ENCODE results near the gene SPNS2.

DNA sequence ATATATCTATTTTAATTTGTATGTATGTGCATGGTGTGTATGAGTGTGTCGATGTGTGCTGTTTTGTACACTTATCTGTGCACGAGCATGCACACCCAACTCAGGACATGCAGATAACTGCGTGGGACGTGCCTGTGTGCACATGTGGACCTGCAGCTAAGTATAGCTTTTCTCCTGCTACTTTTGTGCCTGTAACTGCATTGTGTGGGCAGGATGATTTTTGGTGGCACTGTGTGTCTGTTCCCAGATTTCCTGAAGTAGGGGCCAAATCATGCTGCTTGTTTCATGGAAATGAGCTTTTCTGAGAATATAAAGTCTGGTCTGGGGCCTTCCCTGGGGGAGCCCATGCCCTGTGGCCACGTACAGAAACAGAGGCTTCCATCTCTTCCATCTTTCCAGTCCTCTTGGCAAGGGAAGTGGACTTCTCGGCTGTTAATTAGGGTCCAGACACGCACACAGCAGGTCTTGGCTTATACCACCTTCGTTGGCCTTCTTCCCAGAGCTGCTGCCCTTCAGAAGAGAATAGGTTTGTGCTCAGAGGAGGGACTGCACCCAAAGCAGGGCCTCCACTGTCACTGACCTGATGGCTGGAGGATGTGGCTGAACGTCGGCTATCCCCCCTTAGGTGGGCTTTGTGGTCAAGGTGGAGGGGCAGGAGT lies 34.7 kb upstream of the SPNS2 start:
- TF ChIP-seq CTCF (conservative IDR thresholded peaks at IDR 0.05; ENCODE audit: low read depth in 2 of 2) (no peak), POLR2AphosphoS5 (IDR thresholded peaks at IDR 0.05; ENCODE audit: low read depth) (no peak), JUNB (IDR thresholded peaks at IDR 0.05; ENCODE audit: unreplicated experiment) (no peak), EZH2 (IDR thresholded peaks at IDR 0.05; ENCODE audit: low read depth, unreplicated experiment) (no peak), EZH2phosphoT487 (IDR thresholded peaks at IDR 0.05; ENCODE audit: unreplicated experiment) (no peak), CREB1 (CRISPR knock-in tag; IDR thresholded peaks at IDR 0.05; ENCODE audit: low read depth) (no peak), REST (IDR thresholded peaks at IDR 0.05; ENCODE audit: unreplicated experiment) (no peak)

Measured in GM23338 (cell line).